Endodermal cell (in vitro differentiated cells): ENCODE results near the gene DHRS13. TPM values are rescaled to one million over a fixed set of nuclear protein-coding genes. Genes with fewer than 3 reads are reported as not detected.
"Not testable (repeated sequence)": the region's sequence is repeated elsewhere in the genome, so short reads cannot be mapped to it uniquely, and the experiment has no call there.

Source experiments
- DNase-seq: peaks from one replicate; pipeline ENCODE4 v3.0.0-alpha.2; 2017
- H3K27ac ChIP-seq: 2 replicates; pipeline ENCODE4 v1.5.1; 2013; ENCODE audit warnings: mild to moderate bottlenecking, low read depth, low read length, moderate library complexity
- H3K27me3 ChIP-seq: 2 replicates; pipeline ENCODE4 v1.6.1; 2013; ENCODE audit warnings: mild to moderate bottlenecking, low read length, moderate library complexity; ENCODE audit not compliant: insufficient read depth, control insufficient read depth, poor library complexity, severe bottlenecking
- H3K36me3 ChIP-seq: 2 replicates; pipeline ENCODE4 v1.7.0; 2013; ENCODE audit warnings: mild to moderate bottlenecking, low read length, moderate library complexity; ENCODE audit not compliant: control insufficient read depth, insufficient read depth
- H3K4me1 ChIP-seq: one replicate; pipeline ENCODE4 v1.7.0; 2013; ENCODE audit warnings: low read length; ENCODE audit not compliant: control insufficient read depth, insufficient read depth
- H3K4me3 ChIP-seq: 2 replicates; pipeline ENCODE4 v1.5.1; 2013; ENCODE audit warnings: mild to moderate bottlenecking, low read length, moderate library complexity
- H3K9ac ChIP-seq: 2 replicates; pipeline ENCODE4 v1.6.1; 2013; ENCODE audit warnings: mild to moderate bottlenecking, low read length, moderate library complexity; ENCODE audit not compliant: poor library complexity, severe bottlenecking; ENCODE audit errors: extremely low read depth
- H3K9me3 ChIP-seq: 2 replicates; pipeline ENCODE4 v1.6.1; 2013; ENCODE audit warnings: mild to moderate bottlenecking, low read length, moderate library complexity; ENCODE audit not compliant: control insufficient read depth
- H3K27ac Mint-ChIP-seq: 2 replicates; pipeline ENCODE4 v1.8.0; 2020; ENCODE audit warnings: mixed read lengths
- H3K27me3 Mint-ChIP-seq: 2 replicates; pipeline ENCODE4 v1.8.0; 2021; ENCODE audit warnings: mild to moderate bottlenecking, mixed read lengths; ENCODE audit not compliant: insufficient read depth
- H3K36me3 Mint-ChIP-seq: 2 replicates; pipeline ENCODE4 v1.8.0; 2020; ENCODE audit warnings: low read depth, mixed read lengths
- H3K4me1 Mint-ChIP-seq: 2 replicates; pipeline ENCODE4 v1.8.0; 2020; ENCODE audit warnings: mixed read lengths
- H3K4me3 Mint-ChIP-seq: 2 replicates; pipeline ENCODE4 v1.8.0; 2020; ENCODE audit warnings: mild to moderate bottlenecking, moderate library complexity, mixed read lengths
- H3K9me3 Mint-ChIP-seq: 2 replicates; pipeline ENCODE4 v1.8.0; 2020; ENCODE audit warnings: mild to moderate bottlenecking, mixed read lengths
- CTCF ChIP-seq: fragments of 200-600 bp; sonication (generic); conservative IDR thresholded peaks from 2 replicates; pipeline ENCODE4 v1.5.0; 2021; ENCODE audit warnings: antibody characterized with exemption, mild to moderate bottlenecking
- WGBS, 2 experiments: methylation state at CpG; one replicate each; pipeline versions ENCODE4 v1.1.5 to v1.1.7; 2013; ENCODE audit warnings: missing lambda C conversion rate in 2 of 2, mixed read lengths in 1 of 2; ENCODE audit not compliant: insufficient coverage in 1 of 2, insufficient read length in 1 of 2; 5-methylcytosine and 5-hydroxymethylcytosine counted together
- microRNA-seq: library from miRNA; unstranded; fragments of <30 nt; microRNA quantifications from one replicate; pipeline ENCODE4 v1.2.0, GENCODE V29; 2020; ENCODE audit warnings: borderline microRNAs expressed
- total RNA-seq, 2 donors: library from RNA; stranded (reverse); fragmentation: NEBNext Ultra II Directional in 1 of 2; extraction: Animal tissue kit (Norgen Biotek cat#: 25700) in 1 of 2; gene quantifications; 2 replicates in 1 of 2; 3 replicates in 1 of 2; pipeline ENCODE4 v1.2.1, GENCODE V29; 2021

Gene DHRS13
- total RNA-seq, 2 donors from 2014 or later, result 19.1 to 24.8 TPM

GRCh38 chr17:28853295-28853694, 49.6 kb downstream of the DHRS13 start:
- 87 to 100% methylated on average over 2 of the region's 2 CpGs for WGBS, 2 experiments
- H3K27me3 Mint-ChIP-seq, result no peaks in the 10 kb centered on the region
- Histone ChIP-seq H3K9ac (no peak overlapping the region), H3K9me3 (no peaks in the 10 kb centered on the region), H3K4me1 (no peaks in the 10 kb centered on the region), H3K27me3 (no peaks in the 10 kb centered on the region), H3K27ac (no peak overlapping the region), H3K36me3 (peaks cover 17% of the 10 kb centered on the region), H3K4me3 (no peak overlapping the region)
- H3K36me3 Mint-ChIP-seq, result peaks cover 13% of the 10 kb centered on the region
- no peaks in the 10 kb centered on the region for H3K9me3 Mint-ChIP-seq
- no peak for TF ChIP-seq CTCF
- no peak for DNase-seq
- H3K4me1 Mint-ChIP-seq, result peaks cover 4% of the 10 kb centered on the region
- no peak overlapping the region for H3K4me3 Mint-ChIP-seq
- H3K27ac Mint-ChIP-seq, result no peak overlapping the region

GRCh38 chr17:28849281-28849680, 53.6 kb downstream of the DHRS13 start:
- no peak for DNase-seq
- no peak overlapping the region for H3K4me3 ChIP-seq
- Mint-ChIP-seq H3K4me3 (no peak overlapping the region), H3K27ac (no peak overlapping the region), H3K4me1 (no peaks in the 10 kb centered on the region), H3K9me3 (no peaks in the 10 kb centered on the region), H3K36me3 (no peaks in the 10 kb centered on the region), H3K27me3 (no peaks in the 10 kb centered on the region)
- TF ChIP-seq CTCF, result no peak
- 95 to 100% methylated on average over 1 to 5 of the region's 5 CpGs for WGBS, 2 experiments
- no peaks in the 10 kb centered on the region for H3K27me3 ChIP-seq
- no peaks in the 10 kb centered on the region for H3K36me3 ChIP-seq
- H3K4me1 ChIP-seq, result no peaks in the 10 kb centered on the region
- H3K9ac ChIP-seq, result no peak overlapping the region
- H3K9me3 ChIP-seq, result no peaks in the 10 kb centered on the region
- no peak overlapping the region for H3K27ac ChIP-seq

- not testable (repeated sequence) for H3K27me3 Mint-ChIP-seq, H3K36me3 ChIP-seq, H3K4me1 Mint-ChIP-seq, H3K4me3 ChIP-seq, H3K36me3 Mint-ChIP-seq, H3K9me3 Mint-ChIP-seq, H3K27ac ChIP-seq, H3K27ac Mint-ChIP-seq, H3K9me3 ChIP-seq, H3K9ac ChIP-seq, H3K4me3 Mint-ChIP-seq, H3K4me1 ChIP-seq, H3K27me3 ChIP-seq
- DNase-seq, result peak; percentile 73
- 89 to 92% methylated on average over 6 to 15 of the region's 15 CpGs for WGBS, 2 experiments
- TF ChIP-seq CTCF, result peak; percentile 75
Observed at GRCh38 chr17:28848667-28849066, 54.2 kb downstream of the DHRS13 start.

Small RNAs within 50 kb of the gene (microRNA-seq; reads per million reads assigned to microRNA genes)
- gene MIR451B, result not detected

Other genes with a start within 250 kb of the DHRS13 start
- gene SDF2, start 241.2 kb downstream of the DHRS13 start, total RNA-seq, result 10 to 100 TPM; 40.6 to 42.6 TPM
- gene SUPT6H, start 240.9 kb downstream of the DHRS13 start, total RNA-seq, result 10 to 100 TPM; 54.4 to 72.1 TPM
- gene PROCA1, start 191.2 kb downstream of the DHRS13 start, total RNA-seq, result 10 to 100 TPM; 28.7 to 41.6 TPM
- 100 to 1,000 TPM; 111 to 112 TPM for gene RAB34, start 185.2 kb downstream of the DHRS13 start, total RNA-seq
- gene RPL23A, start 183.1 kb downstream of the DHRS13 start, total RNA-seq, result 1,000 to 10,000 TPM; 1,639 TPM
- 10 to 100 TPM; 17.0 to 22.9 TPM for gene TLCD1, start 176.8 kb downstream of the DHRS13 start, total RNA-seq
- 10 to 100 TPM; 11.2 to 15.7 TPM for gene NEK8, start 174.3 kb downstream of the DHRS13 start, total RNA-seq
- 100 to 1,000 TPM; 168 to 169 TPM for gene TRAF4, start 159.1 kb downstream of the DHRS13 start, total RNA-seq
- 10 to 100 TPM; 59.2 to 75.7 TPM for gene FAM222B, start 60.3 kb downstream of the DHRS13 start, total RNA-seq
- gene ERAL1, start 48.1 kb downstream of the DHRS13 start, total RNA-seq, result 10 to 100 TPM; 54.2 to 60.9 TPM
- 100 to 1,000 TPM; 195 to 215 TPM for gene FLOT2, start 5.3 kb downstream of the DHRS13 start, total RNA-seq
- 10 to 100 TPM; 60.0 to 61.0 TPM for gene PHF12, start 48.4 kb upstream of the DHRS13 start, total RNA-seq
- under 1 TPM in 1 of 2 donors, not detected in 1; 0.20 TPM for gene SEZ6, start 103.0 kb upstream of the DHRS13 start, total RNA-seq
- 1 to 10 TPM; 1.8 to 5.9 TPM for gene PIPOX, start 140.1 kb upstream of the DHRS13 start, total RNA-seq